Measurements from ENCODE around the gene CGNL1.

The CGNL1 gene

GRCh38 chr15:57550640-57551039 lies 174.3 kb downstream of the CGNL1 start:
- Histone ChIP-seq H3K23ac (ENCODE audit: low read length in 2 of 2) (no peak overlapping the region), H3K27ac (ENCODE audit: low read length, poor library complexity, severe bottlenecking) (peak overlapping the region; percentile 96), H3K4ac (ENCODE audit: low read depth in 1 of 2, low read length in 2 of 2) (no peak overlapping the region), H2BK12ac (ENCODE audit: low read length in 2 of 2) (no peak overlapping the region), H2BK5ac (ENCODE audit: low read depth, low read length, poor library complexity, severe bottlenecking) (no peak overlapping the region), H3K4me1 (ENCODE audit: control insufficient read depth, insufficient read depth, low read depth, low read length) (peaks cover 30% of the 10 kb centered on the region), H3K18ac (ENCODE audit: low read depth in 1 of 2, low read length in 2 of 2) (no peak overlapping the region), H3K14ac (ENCODE audit: low read length in 2 of 2) (no peak overlapping the region), H3K27me3 (ENCODE audit: control insufficient read depth in 1 of 2, insufficient read depth in 1 of 2, low read length in 2 of 2) (peaks cover 0 to 11% of the 10 kb centered on the region in 2 experiments), H2BK15ac (ENCODE audit: low read depth, poor library complexity, severe bottlenecking) (no peak overlapping the region), H2BK120ac (ENCODE audit: low read depth, low read length) (peak overlapping the region; percentile 96), H3K79me1 (replicated peaks; ENCODE audit: low read length, poor library complexity, severe bottlenecking) (no peaks in the 10 kb centered on the region), H3K9ac (ENCODE audit: low read length) (no peak overlapping the region), H3K4me3 (ENCODE audit: insufficient read depth in 1 of 2, low read depth in 1 of 2, low read length in 2 of 2) (no peak overlapping the region), H2AK5ac (ENCODE audit: low read length, severe bottlenecking) (peak overlapping the region; percentile 95), H3K4me2 (ENCODE audit: low read length, poor library complexity, severe bottlenecking) (no peak overlapping the region), H4K91ac (ENCODE audit: low read length) (no peak overlapping the region), H4K8ac (ENCODE audit: low read length) (no peak overlapping the region), H2AFZ (ENCODE audit: low read depth, low read length) (no peak overlapping the region), H3K9me3 (ENCODE audit: control insufficient read depth, low read length) (no peaks in the 10 kb centered on the region), H3K36me3 (ENCODE audit: control insufficient read depth in 1 of 2, insufficient read depth in 2 of 2, low read depth in 1 of 2, low read length in 2 of 2) (peaks cover 0 to 57% of the 10 kb centered on the region in 2 experiments)
- WGBS, result 93% methylated on average over 4 of the region's 4 CpGs
- no peak for DNase-seq

GRCh38 chr15:57551715-57552677 lies 175.7 kb downstream of the CGNL1 start:
- Histone ChIP-seq H3K18ac (ENCODE audit: low read depth in 1 of 2, low read length in 2 of 2) (peak overlapping the region in 1 of 2 experiments; percentile 37), H3K14ac (ENCODE audit: low read length in 2 of 2) (no peak overlapping the region), H3K27ac (ENCODE audit: low read length, poor library complexity, severe bottlenecking) (peak overlapping the region; percentile 79), H3K9me3 (ENCODE audit: control insufficient read depth, low read length) (no peaks in the 10 kb centered on the region), H2BK12ac (ENCODE audit: low read length in 2 of 2) (peak overlapping the region in 1 of 2 experiments; percentile 35), H3K4me1 (ENCODE audit: control insufficient read depth, insufficient read depth, low read depth, low read length) (peaks cover 30% of the 10 kb centered on the region), H3K79me1 (replicated peaks; ENCODE audit: low read length, poor library complexity, severe bottlenecking) (no peaks in the 10 kb centered on the region), H2BK15ac (ENCODE audit: low read depth, poor library complexity, severe bottlenecking) (no peak overlapping the region), H3K23ac (ENCODE audit: low read length in 2 of 2) (no peak overlapping the region), H2BK5ac (ENCODE audit: low read depth, low read length, poor library complexity, severe bottlenecking) (peak overlapping the region; percentile 22), H3K4me2 (ENCODE audit: low read length, poor library complexity, severe bottlenecking) (no peak overlapping the region), H4K8ac (ENCODE audit: low read length) (peak overlapping the region; percentile 4), H3K36me3 (ENCODE audit: control insufficient read depth in 1 of 2, insufficient read depth in 2 of 2, low read depth in 1 of 2, low read length in 2 of 2) (peaks cover 0 to 48% of the 10 kb centered on the region in 2 experiments), H3K4ac (ENCODE audit: low read depth in 1 of 2, low read length in 2 of 2) (no peak overlapping the region), H3K9ac (ENCODE audit: low read length) (no peak overlapping the region), H4K91ac (ENCODE audit: low read length) (no peak overlapping the region), H2BK120ac (ENCODE audit: low read depth, low read length) (peak overlapping the region; percentile 67), H2AK5ac (ENCODE audit: low read length, severe bottlenecking) (peak overlapping the region; percentile 94), H2AFZ (ENCODE audit: low read depth, low read length) (no peak overlapping the region), H3K27me3 (ENCODE audit: control insufficient read depth in 1 of 2, insufficient read depth in 1 of 2, low read length in 2 of 2) (peaks cover 0 to 4% of the 10 kb centered on the region in 2 experiments), H3K4me3 (ENCODE audit: insufficient read depth in 1 of 2, low read depth in 1 of 2, low read length in 2 of 2) (no peak overlapping the region)
- peak; percentile 54 for DNase-seq
- 55% methylated on average over 14 of the region's 16 CpGs for WGBS

- peak overlapping the region in 1 of 2 experiments; percentile 73 for H2BK12ac ChIP-seq (ENCODE audit: low read length in 2 of 2)
- H3K79me1 ChIP-seq (replicated peaks; ENCODE audit: low read length, poor library complexity, severe bottlenecking), result no peaks in the 10 kb centered on the region
- no peak overlapping the region for H2AFZ ChIP-seq (ENCODE audit: low read depth, low read length)
- H3K9me3 ChIP-seq (ENCODE audit: control insufficient read depth, low read length), result no peaks in the 10 kb centered on the region
- no peak overlapping the region for H4K8ac ChIP-seq (ENCODE audit: low read length)
- no peak for DNase-seq
- no peak overlapping the region for H3K14ac ChIP-seq (ENCODE audit: low read length in 2 of 2)
- H3K18ac ChIP-seq (ENCODE audit: low read depth in 1 of 2, low read length in 2 of 2), result no peak overlapping the region
- no peak overlapping the region for H2BK120ac ChIP-seq (ENCODE audit: low read depth, low read length)
- H3K4ac ChIP-seq (ENCODE audit: low read depth in 1 of 2, low read length in 2 of 2), result peak overlapping the region; percentile 16 to 47
- H3K27me3 ChIP-seq (ENCODE audit: control insufficient read depth in 1 of 2, insufficient read depth in 1 of 2, low read length in 2 of 2), result peaks cover 0 to 4% of the 10 kb centered on the region in 2 experiments
- H3K23ac ChIP-seq (ENCODE audit: low read length in 2 of 2), result no peak overlapping the region
- H3K27ac ChIP-seq (ENCODE audit: low read length, poor library complexity, severe bottlenecking), result peak overlapping the region; percentile 79
- 95% methylated on average over 8 of the region's 8 CpGs for WGBS
- no peak overlapping the region for H4K91ac ChIP-seq (ENCODE audit: low read length)
- H2AK5ac ChIP-seq (ENCODE audit: low read length, severe bottlenecking), result peak overlapping the region; percentile 94
- H3K4me1 ChIP-seq (ENCODE audit: control insufficient read depth, insufficient read depth, low read depth, low read length), result peaks cover 30% of the 10 kb centered on the region
- no peak overlapping the region for H2BK5ac ChIP-seq (ENCODE audit: low read depth, low read length, poor library complexity, severe bottlenecking)
- H3K9ac ChIP-seq (ENCODE audit: low read length), result no peak overlapping the region
- H2BK15ac ChIP-seq (ENCODE audit: low read depth, poor library complexity, severe bottlenecking), result no peak overlapping the region
- no peak overlapping the region for H3K4me2 ChIP-seq (ENCODE audit: low read length, poor library complexity, severe bottlenecking)
- H3K36me3 ChIP-seq (ENCODE audit: control insufficient read depth in 1 of 2, insufficient read depth in 2 of 2, low read depth in 1 of 2, low read length in 2 of 2), result peaks cover 0 to 45% of the 10 kb centered on the region in 2 experiments
- no peak overlapping the region for H3K4me3 ChIP-seq (ENCODE audit: insufficient read depth in 1 of 2, low read depth in 1 of 2, low read length in 2 of 2)
Measured at GRCh38 chr15:57552678-57553334, 176.5 kb downstream of the CGNL1 start.

- no peak overlapping the region for H3K4me3 ChIP-seq (ENCODE audit: insufficient read depth in 1 of 2, low read depth in 1 of 2, low read length in 2 of 2)
- no peak overlapping the region for H2BK120ac ChIP-seq (ENCODE audit: low read depth, low read length)
- H3K4ac ChIP-seq (ENCODE audit: low read depth in 1 of 2, low read length in 2 of 2), result no peak overlapping the region
- peak overlapping the region; percentile 19 for H2AK5ac ChIP-seq (ENCODE audit: low read length, severe bottlenecking)
- H3K4me1 ChIP-seq (ENCODE audit: control insufficient read depth, insufficient read depth, low read depth, low read length), result peaks cover 30% of the 10 kb centered on the region
- no peak overlapping the region for H3K4me2 ChIP-seq (ENCODE audit: low read length, poor library complexity, severe bottlenecking)
- peaks cover 0 to 4% of the 10 kb centered on the region in 2 experiments for H3K27me3 ChIP-seq (ENCODE audit: control insufficient read depth in 1 of 2, insufficient read depth in 1 of 2, low read length in 2 of 2)
- no peak overlapping the region for H2BK15ac ChIP-seq (ENCODE audit: low read depth, poor library complexity, severe bottlenecking)
- no peak overlapping the region for H2BK5ac ChIP-seq (ENCODE audit: low read depth, low read length, poor library complexity, severe bottlenecking)
- no peak overlapping the region for H3K23ac ChIP-seq (ENCODE audit: low read length in 2 of 2)
- H3K14ac ChIP-seq (ENCODE audit: low read length in 2 of 2), result no peak overlapping the region
- WGBS, result 98% methylated on average over 5 of the region's 5 CpGs
- H3K9me3 ChIP-seq (ENCODE audit: control insufficient read depth, low read length), result no peaks in the 10 kb centered on the region
- DNase-seq, result no peak
- H3K36me3 ChIP-seq (ENCODE audit: control insufficient read depth in 1 of 2, insufficient read depth in 2 of 2, low read depth in 1 of 2, low read length in 2 of 2), result peaks cover 0 to 42% of the 10 kb centered on the region in 2 experiments
- H2AFZ ChIP-seq (ENCODE audit: low read depth, low read length), result no peak overlapping the region
- H3K27ac ChIP-seq (ENCODE audit: low read length, poor library complexity, severe bottlenecking), result no peak overlapping the region
- no peaks in the 10 kb centered on the region for H3K79me1 ChIP-seq (replicated peaks; ENCODE audit: low read length, poor library complexity, severe bottlenecking)
- no peak overlapping the region for H3K9ac ChIP-seq (ENCODE audit: low read length)
- peak overlapping the region in 1 of 2 experiments; percentile 16 for H3K18ac ChIP-seq (ENCODE audit: low read depth in 1 of 2, low read length in 2 of 2)
- no peak overlapping the region for H2BK12ac ChIP-seq (ENCODE audit: low read length in 2 of 2)
- H4K8ac ChIP-seq (ENCODE audit: low read length), result no peak overlapping the region
- H4K91ac ChIP-seq (ENCODE audit: low read length), result no peak overlapping the region
Measured at GRCh38 chr15:57553526-57553925, 177.2 kb downstream of the CGNL1 start.
